Left ventricle myocardium inferior (tissue), 1 donor: ENCODE results near the gene HECTD4. TPM values are rescaled to one million over a fixed set of nuclear protein-coding genes. Genes with fewer than 3 reads are reported as not detected.

Experiments
- DNase-seq: peaks from one replicate; pipeline ENCODE4 v3.0.0-alpha.2; 2020
- H3K27ac ChIP-seq: fragments of 200-600 bp; replicated peaks from 2 replicates; pipeline ENCODE4 v1.8.0; 2021
- H3K27me3 ChIP-seq: fragments of 200-600 bp; 2 replicates; pipeline ENCODE4 v1.8.0; 2021; ENCODE audit warnings: low read depth
- H3K36me3 ChIP-seq: fragments of 200-600 bp; 2 replicates; pipeline ENCODE4 v1.8.0; 2021
- H3K4me1 ChIP-seq: fragments of 200-600 bp; 2 replicates; pipeline ENCODE4 v1.8.0; 2021
- H3K4me3 ChIP-seq: fragments of 200-600 bp; 2 replicates; pipeline ENCODE4 v1.8.0; 2021; ENCODE audit warnings: mild to moderate bottlenecking, moderate library complexity
- H3K9me3 ChIP-seq: fragments of 200-600 bp; replicated peaks from 2 replicates; pipeline ENCODE4 v1.8.0; 2021
- CTCF ChIP-seq: fragments of 200-600 bp; IDR thresholded peaks from 2 replicates; pipeline ENCODE4 v1.8.0; 2021; ENCODE audit warnings: antibody characterized with exemption, mild to moderate bottlenecking, borderline replicate concordance
- intact Hi-C: fragments of 100-400 bp; cut with micrococcal nuclease; formaldehyde crosslinking; loops from one replicate; pipeline ENCODE4 v1.11.0; 2022
- total RNA-seq: library from RNA; stranded (reverse); fragmentation: NEBNext Ultra II Directional; extraction: Animal tissue kit (Norgen Biotek cat#: 25700); gene quantifications from one replicate; pipeline ENCODE4 v1.2.1, GENCODE V29; 2021
- donor health status: DM: no; HTN: yes; CAD: no; lungs with severe emphysema.

Gene HECTD4
- total RNA-seq, 1 donor from 2014 or later: 23.4 TPM

GRCh38 chr12:112179341-112179740, 202.9 kb downstream of the HECTD4 start:
- Histone ChIP-seq H3K4me1 (no peaks in the 10 kb centered on the region), H3K36me3 (peaks cover 97% of the 10 kb centered on the region), H3K4me3 (no peak overlapping the region), H3K9me3 (no peaks in the 10 kb centered on the region), H3K27ac (no peak overlapping the region), H3K27me3 (no peaks in the 10 kb centered on the region)
- DNase-seq: no peak
- intact Hi-C loops: no loop called here
- TF ChIP-seq CTCF: no peak

- DNase-seq: no peak
- H3K27me3 ChIP-seq: no peaks in the 10 kb centered on the region
- H3K4me3 ChIP-seq: no peak overlapping the region
- TF ChIP-seq CTCF: no peak
- peaks cover 97% of the 10 kb centered on the region for H3K36me3 ChIP-seq
- intact Hi-C loops: no loop called here
- H3K4me1 ChIP-seq: no peaks in the 10 kb centered on the region
- H3K9me3 ChIP-seq: no peaks in the 10 kb centered on the region
- no peak overlapping the region for H3K27ac ChIP-seq
Measured at GRCh38 chr12:112178796-112179195, 203.4 kb downstream of the HECTD4 start.

- intact Hi-C loops: no loop called here
- TF ChIP-seq CTCF: no peak
- Histone ChIP-seq H3K4me1 (no peaks in the 10 kb centered on the region), H3K9me3 (no peaks in the 10 kb centered on the region), H3K36me3 (peaks cover 95% of the 10 kb centered on the region), H3K4me3 (no peak overlapping the region), H3K27ac (no peak overlapping the region), H3K27me3 (no peaks in the 10 kb centered on the region)
- DNase-seq: no peak
Measured at GRCh38 chr12:112176321-112177010, 205.8 kb downstream of the HECTD4 start.

- no peak for DNase-seq
- intact Hi-C loops: no loop called here
- TF ChIP-seq CTCF: no peak
Measured at GRCh38 chr12:112175361-112176155, 206.7 kb downstream of the HECTD4 start.

GRCh38 chr12:112172556-112173324, 209.5 kb downstream of the HECTD4 start:
- intact Hi-C loops: no loop called here
- Histone ChIP-seq H3K27me3 (no peaks in the 10 kb centered on the region), H3K4me1 (peaks cover 11% of the 10 kb centered on the region), H3K9me3 (no peaks in the 10 kb centered on the region), H3K27ac (no peak overlapping the region), H3K4me3 (no peak overlapping the region), H3K36me3 (peaks cover 89% of the 10 kb centered on the region)
- no peak for TF ChIP-seq CTCF
- no peak for DNase-seq

More at GRCh38 chr12:112175361-112176155, 206.7 kb downstream of the HECTD4 start:
- H3K4me3 ChIP-seq: no peak overlapping the region
- peaks cover 5% of the 10 kb centered on the region for H3K4me1 ChIP-seq
- no peak overlapping the region for H3K27ac ChIP-seq
- H3K27me3 ChIP-seq: no peaks in the 10 kb centered on the region
- peaks cover 96% of the 10 kb centered on the region for H3K36me3 ChIP-seq
- H3K9me3 ChIP-seq: no peaks in the 10 kb centered on the region
